Keratinocyte (primary cell): ENCODE results near the gene C15orf39. TPM values are rescaled to one million over a fixed set of nuclear protein-coding genes. Genes with fewer than 3 reads are reported as not detected.

Experiments
- DNase-seq: peaks from one replicate; pipeline ENCODE4 v3.0.0-alpha.2; 2011; ENCODE audit warnings: low read depth, missing footprints, low spot score
- FAIRE-seq: peaks from 2 replicates; lab custom pipeline; 2011; peaks lifted over from hg19 to GRCh38; lab: Jason Lieb, UNC
- H2AFZ ChIP-seq: 2 replicates; pipeline ENCODE4 v1.6.0; 2012; ENCODE audit warnings: low read length, control low read depth, inconsistent platforms; ENCODE audit not compliant: control insufficient read depth
- H3K27ac ChIP-seq: 2 replicates; pipeline ENCODE4 v1.5.1; 2011; ENCODE audit warnings: low read length; ENCODE audit not compliant: control insufficient read depth, insufficient read depth
- H3K27me3 ChIP-seq: 3 replicates; pipeline ENCODE4 v1.6.0; 2011; ENCODE audit warnings: low read length; ENCODE audit not compliant: control insufficient read depth, insufficient read depth; ENCODE audit errors: extremely low read depth
- H3K36me3 ChIP-seq, 2 experiments: 2 replicates in 1 of 2; 3 replicates in 1 of 2; pipeline ENCODE4 v1.5.1; 2011; ENCODE audit warnings: low read length in 2 of 2, mild to moderate bottlenecking in 1 of 2; ENCODE audit not compliant: control insufficient read depth in 2 of 2, insufficient read depth in 2 of 2; ENCODE audit errors: extremely low read depth in 1 of 2
- H3K4me1 ChIP-seq: 3 replicates; pipeline ENCODE4 v1.5.1; 2011; ENCODE audit warnings: low read length; ENCODE audit not compliant: control insufficient read depth, insufficient read depth; ENCODE audit errors: extremely low read depth
- H3K4me2 ChIP-seq: 3 replicates; pipeline ENCODE4 v1.6.0; 2011; ENCODE audit warnings: low read depth, low read length; ENCODE audit not compliant: control insufficient read depth, insufficient read depth; ENCODE audit errors: extremely low read depth
- H3K4me3 ChIP-seq, 3 experiments: fragments of 200-600 bp in 1 of 3; sonication (generic) in 1 of 3; 2 replicates in 2 of 3; 3 replicates in 1 of 3; pipeline ENCODE4 v1.5.1; 2011 to 2016; ENCODE audit warnings: low read length in 3 of 3, mild to moderate bottlenecking in 3 of 3, control low read depth in 2 of 3, inconsistent platforms in 1 of 3, low read depth in 1 of 3, mixed read lengths in 1 of 3, mixed run types in 1 of 3, moderate library complexity in 1 of 3; ENCODE audit not compliant: control insufficient read depth in 2 of 3, insufficient read depth in 2 of 3; ENCODE audit errors: extremely low read depth in 1 of 3
- H3K79me2 ChIP-seq: 2 replicates; pipeline ENCODE4 v1.6.0; 2012; ENCODE audit warnings: low read length; ENCODE audit not compliant: control insufficient read depth, insufficient read depth
- H3K9ac ChIP-seq: 3 replicates; pipeline ENCODE4 v1.6.0; 2011; ENCODE audit warnings: low read length; ENCODE audit not compliant: control insufficient read depth, insufficient read depth; ENCODE audit errors: extremely low read depth
- H3K9me1 ChIP-seq: 3 replicates; pipeline ENCODE4 v1.6.0; 2011; ENCODE audit warnings: low read length; ENCODE audit not compliant: control insufficient read depth, insufficient read depth; ENCODE audit errors: extremely low read depth
- H3K9me3 ChIP-seq: 2 replicates; pipeline ENCODE4 v1.5.1; 2012; ENCODE audit warnings: low read depth, low read length; ENCODE audit not compliant: control insufficient read depth
- H4K20me1 ChIP-seq: 3 replicates; pipeline ENCODE4 v1.6.0; 2011; ENCODE audit warnings: low read length; ENCODE audit not compliant: control insufficient read depth, insufficient read depth; ENCODE audit errors: extremely low read depth
- EZH2 ChIP-seq: IDR thresholded peaks from one replicate; pipeline ENCODE4 v1.6.1; 2012; ENCODE audit warnings: inconsistent platforms, mild to moderate bottlenecking, low read length, moderate library complexity
- dilution Hi-C: fragments of 300-500 bp; cut with MboI; formaldehyde crosslinking; loops from one replicate; pipeline ENCODE4 v1.7.0; 2020; ENCODE audit warnings: low sequenced_read_pairs; ENCODE audit not compliant: extremely low pct_ligation_motif_present
- polyA plus RNA-seq, 5 experiments: library from polyadenylated mRNA; depleted of rRNA in 3 of 5; stranded (reverse) in 3 of 5; stranded (forward) in 1 of 5; unstranded in 1 of 5; fragments of >200 nt; gene quantifications; 1 replicate in 1 of 5; 2 replicates in 3 of 5; 3 replicates in 1 of 5; pipeline versions ENCODE4 v1.2.1 to v1.2.3, GENCODE V29; 2011 to 2012; ENCODE audit warnings: missing spikeins in 2 of 5, low read depth in 1 of 5, low replicate concordance in 1 of 5
- TF ChIP-seq, protein P1 (sequence below), 3 experiments: IDR thresholded peaks in 1 of 3; conservative IDR thresholded peaks in 1 of 3; optimal IDR thresholded peaks in 1 of 3; 2 replicates in 2 of 3; 3 replicates in 1 of 3; pipeline versions ENCODE3 to v1.5.1; 2011; ENCODE audit warnings: low read length in 3 of 3, mild to moderate bottlenecking in 3 of 3, moderate library complexity in 2 of 3, control low read depth in 1 of 3, inconsistent platforms in 1 of 3; ENCODE audit not compliant: insufficient read depth in 2 of 3; ENCODE audit errors: extremely low read depth in 1 of 3

C15orf39 gene
- polyA plus RNA-seq, 1 donor (not counting 4 experiments of a cell fraction or from before 2014, with no cell fraction given): 1.8 TPM

DNA sequence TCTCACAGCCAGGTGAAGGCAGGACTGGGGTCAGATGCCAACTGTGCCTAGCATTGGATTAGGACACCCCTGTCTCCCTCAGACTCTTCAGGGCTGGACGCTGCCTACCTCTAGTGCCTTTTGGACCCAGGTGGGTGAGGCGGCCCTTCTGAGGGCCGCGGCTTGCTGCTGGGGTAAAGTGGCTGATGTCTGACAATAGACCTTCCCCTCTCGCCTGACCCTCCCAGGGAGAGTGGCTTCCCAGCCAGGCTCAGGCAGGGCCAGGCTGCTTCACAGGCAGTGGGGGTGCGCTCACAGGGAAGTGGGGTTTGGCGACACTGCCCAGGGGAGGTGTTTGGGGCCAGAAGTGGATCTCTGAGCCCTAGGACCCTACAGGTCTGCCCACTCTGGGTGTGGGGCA is 43.3 kb upstream of the C15orf39 start:
- DNase-seq (no peak), FAIRE-seq (no peak)
- Histone ChIP-seq H3K36me3 (no peaks in the 10 kb centered on the region), H3K9me3 (no peaks in the 10 kb centered on the region), H3K79me2 (no peaks in the 10 kb centered on the region), H2AFZ (no peak overlapping the region), H3K4me1 (peaks cover 2% of the 10 kb centered on the region), H3K4me3 (no peak overlapping the region), H4K20me1 (no peaks in the 10 kb centered on the region), H3K4me2 (no peak overlapping the region), H3K9me1 (no peaks in the 10 kb centered on the region), H3K27ac (no peak overlapping the region), H3K27me3 (no peaks in the 10 kb centered on the region), H3K9ac (no peak overlapping the region)
- dilution Hi-C loops: no loop called here
- no peak for TF ChIP-seq EZH2
- TF ChIP-seq, protein P1, sequence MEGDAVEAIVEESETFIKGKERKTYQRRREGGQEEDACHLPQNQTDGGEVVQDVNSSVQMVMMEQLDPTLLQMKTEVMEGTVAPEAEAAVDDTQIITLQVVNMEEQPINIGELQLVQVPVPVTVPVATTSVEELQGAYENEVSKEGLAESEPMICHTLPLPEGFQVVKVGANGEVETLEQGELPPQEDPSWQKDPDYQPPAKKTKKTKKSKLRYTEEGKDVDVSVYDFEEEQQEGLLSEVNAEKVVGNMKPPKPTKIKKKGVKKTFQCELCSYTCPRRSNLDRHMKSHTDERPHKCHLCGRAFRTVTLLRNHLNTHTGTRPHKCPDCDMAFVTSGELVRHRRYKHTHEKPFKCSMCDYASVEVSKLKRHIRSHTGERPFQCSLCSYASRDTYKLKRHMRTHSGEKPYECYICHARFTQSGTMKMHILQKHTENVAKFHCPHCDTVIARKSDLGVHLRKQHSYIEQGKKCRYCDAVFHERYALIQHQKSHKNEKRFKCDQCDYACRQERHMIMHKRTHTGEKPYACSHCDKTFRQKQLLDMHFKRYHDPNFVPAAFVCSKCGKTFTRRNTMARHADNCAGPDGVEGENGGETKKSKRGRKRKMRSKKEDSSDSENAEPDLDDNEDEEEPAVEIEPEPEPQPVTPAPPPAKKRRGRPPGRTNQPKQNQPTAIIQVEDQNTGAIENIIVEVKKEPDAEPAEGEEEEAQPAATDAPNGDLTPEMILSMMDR (optimal IDR thresholded peaks at IDR 0.05 in 1 of 3, IDR thresholded peaks at IDR 0.05 in 1 of 3, conservative IDR thresholded peaks at IDR 0.05 in 1 of 3; ENCODE audit: extremely low read depth in 1 of 3, insufficient read depth in 2 of 3, low read length in 3 of 3): no peak

DNA sequence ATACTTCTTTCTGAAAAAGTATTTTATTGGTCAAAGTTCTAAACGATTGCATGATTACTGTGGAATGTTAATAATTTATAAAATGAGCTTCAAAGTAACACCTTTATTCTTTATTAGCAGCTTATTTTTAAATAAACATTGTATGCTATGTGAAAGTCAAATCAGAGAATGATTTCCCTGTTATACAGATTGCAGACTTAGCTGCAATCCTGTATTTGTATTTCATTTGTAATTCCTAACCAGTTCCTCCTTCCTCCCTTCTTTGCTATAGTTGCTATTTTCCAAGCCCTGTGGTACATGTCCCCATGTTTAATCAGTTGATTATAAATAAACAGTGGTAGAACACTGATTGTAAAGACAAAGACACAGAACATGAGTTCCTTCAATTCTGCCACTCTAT is 42.4 kb upstream of the C15orf39 start:
- no peaks in the 10 kb centered on the region for H3K9me3 ChIP-seq
- H2AFZ ChIP-seq: no peak overlapping the region
- no peaks in the 10 kb centered on the region for H4K20me1 ChIP-seq
- H3K27me3 ChIP-seq: no peaks in the 10 kb centered on the region
- FAIRE-seq: no peak
- no peaks in the 10 kb centered on the region for H3K9me1 ChIP-seq
- no peak overlapping the region for H3K4me2 ChIP-seq
- no peak overlapping the region for H3K9ac ChIP-seq
- no peak overlapping the region for H3K27ac ChIP-seq
- H3K4me1 ChIP-seq: peaks cover 2% of the 10 kb centered on the region
- dilution Hi-C loops: no loop called here
- no peak for DNase-seq
- no peak for TF ChIP-seq EZH2
- TF ChIP-seq, protein P1 (optimal IDR thresholded peaks at IDR 0.05 in 1 of 3, IDR thresholded peaks at IDR 0.05 in 1 of 3, conservative IDR thresholded peaks at IDR 0.05 in 1 of 3; ENCODE audit: extremely low read depth in 1 of 3, insufficient read depth in 2 of 3, low read length in 3 of 3): no peak
- H3K79me2 ChIP-seq: no peaks in the 10 kb centered on the region
- no peak overlapping the region for H3K4me3 ChIP-seq
- H3K36me3 ChIP-seq: no peaks in the 10 kb centered on the region
